Effector memory CD8-positive, alpha-beta T cell (primary cell): ENCODE measurements around the gene IRF2BP1.
"Not testable (repeated sequence)": the region's sequence is repeated elsewhere in the genome, so short reads cannot be mapped to it uniquely, and the experiment has no call there.

Experiments used
- ATAC-seq: fragments of 150-1000 bp; cut with Tn5 transposase; replicated peaks from 2 replicates; pipeline ENCODE4 v1.10.0; 2021; ENCODE audit warnings: mild to moderate bottlenecking, moderate library complexity
- DNase-seq, 3 experiments: peaks; one replicate each; pipeline ENCODE4 v3.0.0; 2021
- H3K27ac Mint-ChIP-seq, 2 donors: one replicate each; pipeline ENCODE4 v1.8.0; 2022; ENCODE audit warnings: mild to moderate bottlenecking in 2 of 2, mixed read lengths in 2 of 2, moderate library complexity in 2 of 2
- H3K27me3 Mint-ChIP-seq, 2 donors: one replicate each; pipeline ENCODE4 v1.8.0; 2022; ENCODE audit warnings: mixed read lengths in 2 of 2
- H3K36me3 Mint-ChIP-seq: one replicate; pipeline ENCODE4 v1.8.0; 2022; ENCODE audit warnings: mild to moderate bottlenecking, moderate library complexity, mixed read lengths; ENCODE audit not compliant: insufficient read depth
- H3K4me1 Mint-ChIP-seq, 2 donors: one replicate each; pipeline ENCODE4 v1.8.0; 2022; ENCODE audit warnings: low read depth in 2 of 2, mixed read lengths in 2 of 2
- H3K4me3 Mint-ChIP-seq, 2 donors: one replicate each; pipeline ENCODE4 v1.8.0; 2022; ENCODE audit warnings: mild to moderate bottlenecking in 2 of 2, mixed read lengths in 2 of 2, moderate library complexity in 2 of 2
- H3K9me3 Mint-ChIP-seq, 2 donors: one replicate each; pipeline ENCODE4 v1.8.0; 2022; ENCODE audit warnings: mixed read lengths in 2 of 2

Gene IRF2BP1

GRCh38 chr19:45870798-45871197 is 15.1 kb downstream of the IRF2BP1 start:
- Mint-ChIP-seq H3K36me3 (peaks cover 4% of the 10 kb centered on the region), H3K27me3 (peaks cover 8 to 19% of the 10 kb centered on the region in 2 donors), H3K4me3 (no peak overlapping the region), H3K9me3 (no peaks in the 10 kb centered on the region), H3K27ac (no peak overlapping the region), H3K4me1 (no peaks in the 10 kb centered on the region)
- DNase-seq (no peak), ATAC-seq (no peak)

- not testable (repeated sequence) for ATAC-seq, H3K27ac Mint-ChIP-seq, H3K36me3 Mint-ChIP-seq, H3K4me3 Mint-ChIP-seq, H3K9me3 Mint-ChIP-seq, DNase-seq
- Mint-ChIP-seq H3K4me1 (peaks cover 17 to 20% of the 10 kb centered on the region in 2 donors), H3K27me3 (peaks cover 7 to 28% of the 10 kb centered on the region in 2 donors)
Measured at GRCh38 chr19:45867241-45867640, 18.7 kb downstream of the IRF2BP1 start.

DNA sequence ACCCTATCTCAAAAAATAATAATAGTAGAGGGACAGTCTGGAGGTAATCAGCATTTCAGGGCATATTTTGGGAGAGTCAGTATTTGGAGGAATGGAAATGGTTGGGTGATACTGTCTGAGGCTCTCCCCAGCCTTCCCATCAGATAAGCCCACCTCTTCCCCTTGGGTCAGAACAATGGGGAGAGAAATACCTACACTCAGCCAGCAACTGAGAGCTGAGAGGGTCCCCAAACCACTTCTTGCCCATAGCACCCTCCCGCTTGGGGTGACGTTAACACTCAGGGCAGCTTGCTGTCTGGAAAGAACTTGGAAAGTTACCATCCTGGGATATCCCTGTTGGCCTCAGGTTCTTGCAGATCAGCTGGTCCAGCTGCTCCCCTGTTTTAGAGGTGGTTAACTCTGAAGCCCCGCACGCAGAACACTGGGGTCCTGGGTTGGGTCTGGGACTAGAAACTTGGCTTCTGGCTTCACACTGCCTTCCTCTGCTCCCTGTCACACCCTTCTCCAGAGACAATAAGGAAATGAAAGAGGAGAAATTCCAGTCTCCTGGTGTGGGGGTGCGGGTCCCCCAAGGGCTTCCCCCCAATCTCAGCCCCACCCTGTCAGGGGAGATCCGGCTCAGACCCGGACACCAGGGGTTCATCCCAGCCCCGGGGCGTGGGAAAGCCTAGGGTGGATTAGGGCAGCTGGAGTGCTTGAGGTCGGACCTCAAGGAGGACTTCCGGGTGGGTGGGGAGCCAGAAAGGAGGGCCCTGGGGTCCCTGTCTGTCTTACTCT is 19.4 kb downstream of the IRF2BP1 start:
- H3K4me1 Mint-ChIP-seq: peaks cover 20 to 24% of the 10 kb centered on the region in 2 donors
- H3K27me3 Mint-ChIP-seq: peaks cover 7 to 28% of the 10 kb centered on the region in 2 donors
- H3K9me3 Mint-ChIP-seq: no peaks in the 10 kb centered on the region
- no peak for DNase-seq
- H3K27ac Mint-ChIP-seq: no peak overlapping the region
- H3K4me3 Mint-ChIP-seq: no peak overlapping the region
- peaks cover 5% of the 10 kb centered on the region for H3K36me3 Mint-ChIP-seq
- no peak for ATAC-seq

DNA sequence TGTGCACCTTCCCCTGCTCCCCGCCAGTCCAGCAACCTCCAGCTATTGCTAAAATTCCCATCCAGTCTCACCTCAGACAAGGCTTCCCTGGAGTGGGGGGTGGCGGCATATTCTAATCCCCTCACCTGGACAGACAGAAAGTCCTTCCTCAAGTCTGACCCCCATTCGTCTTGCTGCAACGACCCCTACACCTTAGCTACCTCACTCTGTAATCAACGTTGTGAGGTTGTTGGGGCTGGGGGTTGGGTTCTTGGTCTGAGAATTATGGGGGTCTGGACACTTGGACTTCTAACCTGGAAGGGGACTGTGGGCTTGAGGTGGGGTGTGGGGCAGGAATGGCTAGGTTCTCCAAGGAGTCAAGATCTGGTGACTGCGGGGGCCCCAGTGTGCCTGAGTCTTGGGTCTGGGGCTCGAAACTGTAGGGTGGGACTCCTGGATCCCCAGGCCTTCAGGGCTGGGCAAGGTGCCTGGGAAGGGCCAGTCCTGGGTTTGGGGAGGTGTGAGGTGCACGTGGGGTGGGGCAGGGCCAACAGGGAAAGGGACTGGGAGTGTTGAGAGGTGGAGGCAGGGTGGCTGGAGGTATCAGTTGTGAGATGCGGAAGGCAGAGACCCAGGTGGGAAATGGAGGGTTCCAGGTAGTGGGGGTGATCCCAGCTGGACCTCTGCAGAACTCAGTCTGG is 20.5 kb downstream of the IRF2BP1 start:
- Mint-ChIP-seq H3K4me1 (peaks cover 22 to 24% of the 10 kb centered on the region in 2 donors), H3K27me3 (peaks cover 7 to 28% of the 10 kb centered on the region in 2 donors), H3K36me3 (peaks cover 10% of the 10 kb centered on the region), H3K4me3 (peak overlapping the region in 1 of 2 donors; percentile 89), H3K9me3 (no peaks in the 10 kb centered on the region), H3K27ac (no peak overlapping the region)
- no peak for DNase-seq
- no peak for ATAC-seq

DNA sequence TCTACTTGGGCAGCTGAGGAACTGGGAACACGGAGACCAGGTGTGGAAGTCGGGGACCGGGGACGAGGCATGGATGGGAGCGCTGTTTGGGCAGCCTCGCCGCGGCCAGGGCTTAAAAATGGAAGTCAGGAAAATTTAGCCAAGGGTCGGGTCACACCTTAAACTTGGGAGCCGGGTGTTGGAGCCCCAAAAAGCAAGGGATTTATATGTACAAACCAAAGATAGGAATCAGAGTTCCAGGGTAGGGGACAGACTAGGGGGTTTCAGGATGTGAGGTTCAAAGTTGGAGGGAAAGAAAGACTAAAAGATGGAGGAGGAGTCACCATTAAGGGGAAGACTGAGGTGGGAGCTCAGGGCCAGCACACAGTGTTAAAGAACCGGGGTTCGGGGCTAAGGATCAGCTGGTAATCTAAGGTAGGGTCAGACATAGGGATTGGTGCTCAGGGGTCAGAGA is 21.3 kb downstream of the IRF2BP1 start:
- Mint-ChIP-seq H3K27ac (no peak overlapping the region), H3K4me3 (peak overlapping the region; percentile 89 to 96), H3K27me3 (peaks cover 7 to 28% of the 10 kb centered on the region in 2 donors), H3K9me3 (no peaks in the 10 kb centered on the region), H3K4me1 (peaks cover 22 to 24% of the 10 kb centered on the region in 2 donors), H3K36me3 (peaks cover 10% of the 10 kb centered on the region)
- ATAC-seq (no peak), DNase-seq (no peak)

GRCh38 chr19:45863840-45864628 is 21.9 kb downstream of the IRF2BP1 start, which contains the start of gene FOXA3:
TSS of gene FOXA3 (plus strand) at chr19:45864326. CDS start at chr19:45864457, 131 bp downstream.
- peak; percentile 45 to 58 (median 48) for DNase-seq
- peaks cover 22 to 24% of the 10 kb centered on the region in 2 donors for H3K4me1 Mint-ChIP-seq
- H3K4me3 Mint-ChIP-seq: peak within 1 kb of the TSS; percentile 89 to 96
- H3K27me3 Mint-ChIP-seq: peaks cover 7 to 28% of the 10 kb centered on the region in 2 donors
- H3K9me3 Mint-ChIP-seq: no peaks in the 10 kb centered on the region
- peak; percentile 21 for ATAC-seq
- peak within 1 kb of the TSS; percentile 94 to 95 for H3K27ac Mint-ChIP-seq
- peaks cover 15% of the 10 kb centered on the region for H3K36me3 Mint-ChIP-seq

DNA sequence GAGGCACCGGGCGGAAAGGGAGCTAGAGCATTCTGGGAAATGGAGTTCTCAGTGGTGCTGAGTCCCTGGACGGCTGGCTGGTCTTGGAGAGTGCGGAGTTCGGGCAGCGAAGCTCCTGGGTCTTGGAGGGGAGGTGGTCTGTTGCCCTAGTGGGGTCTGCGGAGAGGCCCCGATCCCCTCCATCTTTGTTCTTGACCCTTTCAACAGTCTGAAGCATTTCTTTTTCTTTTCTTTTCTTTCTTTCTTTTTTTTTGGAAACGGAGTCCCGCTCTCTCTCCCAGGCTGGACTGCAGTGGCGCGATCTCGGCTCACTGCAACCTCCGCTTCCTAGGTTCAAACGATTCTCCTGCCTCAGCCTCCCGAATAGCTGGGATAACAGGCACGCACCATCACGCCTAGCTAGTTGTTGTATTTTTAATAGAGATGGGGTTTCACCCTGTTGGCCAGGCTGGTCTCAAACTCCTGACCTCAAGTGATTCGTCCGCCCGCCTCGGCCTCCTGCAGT is 22.6 kb downstream of the IRF2BP1 start:
- Mint-ChIP-seq H3K4me3 (peak overlapping the region; percentile 89 to 96), H3K9me3 (no peaks in the 10 kb centered on the region), H3K4me1 (peaks cover 23 to 24% of the 10 kb centered on the region in 2 donors), H3K27me3 (peaks cover 7 to 28% of the 10 kb centered on the region in 2 donors), H3K27ac (peak overlapping the region; percentile 94 to 95), H3K36me3 (peaks cover 21% of the 10 kb centered on the region)
- ATAC-seq (no peak), DNase-seq (no peak)

DNA sequence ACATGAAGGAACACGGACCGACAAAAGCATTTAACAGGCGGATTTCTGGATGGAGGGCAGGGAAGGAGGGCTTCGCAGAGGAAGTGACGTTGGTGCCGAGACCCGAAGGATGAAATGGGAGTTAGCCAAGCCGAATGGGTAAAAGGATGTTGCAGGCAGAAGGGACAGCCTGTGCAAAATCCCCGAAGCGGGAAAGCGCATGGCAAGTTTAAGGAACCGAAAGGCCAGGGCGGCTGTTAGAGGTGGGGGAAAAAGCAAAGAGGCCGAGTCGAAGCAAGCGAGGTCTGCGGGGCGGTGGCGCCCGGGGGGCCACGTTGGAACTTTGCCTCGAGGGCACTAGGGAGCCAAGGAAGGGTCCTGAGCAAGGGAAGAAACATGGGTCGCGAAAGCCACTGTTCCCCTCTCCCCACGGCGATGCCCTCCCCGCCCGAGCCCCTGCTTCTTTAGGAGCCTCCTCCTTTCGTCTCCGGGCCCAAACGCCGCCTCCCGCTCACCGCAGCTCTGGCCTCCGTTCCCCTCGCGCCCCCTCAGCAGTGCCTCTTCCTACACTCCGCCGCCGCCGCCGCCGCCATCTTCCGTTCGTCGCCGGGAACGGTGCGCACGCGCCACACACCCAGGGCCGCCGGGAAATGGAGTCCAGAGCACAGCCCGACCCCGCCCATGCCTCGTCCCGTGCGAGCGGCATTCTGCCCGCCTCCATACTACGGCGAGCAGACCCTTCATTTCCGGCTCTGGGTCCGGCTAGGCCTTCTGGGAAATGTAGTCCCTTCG is 23.2 kb downstream of the IRF2BP1 start, which contains the start of gene SYMPK:
SYMPK (minus strand) TSS at position 584 of the 771 bp plus-strand sequence. CDS start 8,652 bp downstream, outside the sequence.
- no peaks in the 10 kb centered on the region for H3K9me3 Mint-ChIP-seq
- DNase-seq: peak; percentile 96 to 98 (median 98)
- peak within 1 kb of the TSS; percentile 89 to 96 for H3K4me3 Mint-ChIP-seq
- peak; percentile 95 for ATAC-seq
- H3K4me1 Mint-ChIP-seq: peaks cover 24 to 27% of the 10 kb centered on the region in 2 donors
- peaks cover 27% of the 10 kb centered on the region for H3K36me3 Mint-ChIP-seq
- peak within 1 kb of the TSS; percentile 94 to 95 for H3K27ac Mint-ChIP-seq
- peaks cover 7 to 28% of the 10 kb centered on the region in 2 donors for H3K27me3 Mint-ChIP-seq

- peaks cover 27% of the 10 kb centered on the region for H3K36me3 Mint-ChIP-seq
- no peak for ATAC-seq
Measured at GRCh38 chr19:45862271-45862563, 23.7 kb downstream of the IRF2BP1 start.

DNA sequence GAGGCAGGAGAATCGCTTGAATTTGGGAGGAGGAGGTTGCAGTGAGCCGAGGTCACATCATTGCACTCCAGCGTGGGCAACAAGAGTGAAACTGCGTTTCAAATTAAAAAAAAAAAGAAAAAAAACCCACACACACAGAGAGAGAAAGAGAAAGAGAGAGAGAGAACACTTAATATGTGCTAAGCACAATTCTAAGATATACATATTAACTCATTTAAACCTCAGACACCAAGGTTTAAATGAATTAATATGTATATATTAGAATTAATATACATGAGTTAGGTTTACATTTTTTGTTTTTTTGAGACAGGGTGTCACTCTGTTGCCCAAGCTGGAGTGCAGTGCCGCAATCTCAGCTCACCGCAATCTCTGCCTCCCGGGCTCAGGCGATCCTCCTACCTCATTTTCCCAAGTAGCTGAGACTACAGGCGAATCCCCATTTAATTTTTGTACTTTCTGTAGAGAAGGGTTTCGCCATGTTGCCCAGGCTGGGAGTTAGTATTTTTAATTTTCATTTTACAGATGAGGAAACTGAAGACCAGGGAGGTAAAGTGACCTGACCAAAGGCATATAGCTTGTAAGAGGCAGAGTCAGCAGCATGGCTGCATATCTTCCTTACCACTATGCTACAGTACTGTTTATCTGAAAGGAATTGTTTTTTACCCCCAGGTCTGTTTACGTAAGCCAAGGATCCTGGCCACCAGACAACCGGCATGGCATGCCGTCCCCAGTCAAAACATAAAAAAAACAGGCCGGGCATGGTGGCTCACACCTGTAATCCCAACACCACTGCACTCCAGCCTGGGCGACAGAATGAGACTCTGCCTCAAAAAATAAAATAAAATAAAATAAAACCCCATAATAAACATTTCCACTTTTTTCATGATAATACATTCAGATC is 25.3 kb downstream of the IRF2BP1 start:
- Mint-ChIP-seq H3K36me3 (peaks cover 35% of the 10 kb centered on the region), H3K27ac (no peak overlapping the region), H3K9me3 (no peaks in the 10 kb centered on the region), H3K4me1 (peaks cover 25 to 27% of the 10 kb centered on the region in 2 donors), H3K27me3 (peaks cover 7 to 24% of the 10 kb centered on the region in 2 donors), H3K4me3 (peak overlapping the region; percentile 55 to 96)
- DNase-seq (no peak), ATAC-seq (no peak)

More at GRCh38 chr19:45862271-45862563, 23.7 kb downstream of the IRF2BP1 start:
- Mint-ChIP-seq H3K27ac (peak overlapping the region; percentile 94 to 95), H3K27me3 (peaks cover 7 to 28% of the 10 kb centered on the region in 2 donors), H3K4me1 (peaks cover 24 to 27% of the 10 kb centered on the region in 2 donors), H3K9me3 (no peaks in the 10 kb centered on the region), H3K4me3 (peak overlapping the region; percentile 89 to 96)
- DNase-seq: peak in 1 of 3 experiments; percentile 27

DNA sequence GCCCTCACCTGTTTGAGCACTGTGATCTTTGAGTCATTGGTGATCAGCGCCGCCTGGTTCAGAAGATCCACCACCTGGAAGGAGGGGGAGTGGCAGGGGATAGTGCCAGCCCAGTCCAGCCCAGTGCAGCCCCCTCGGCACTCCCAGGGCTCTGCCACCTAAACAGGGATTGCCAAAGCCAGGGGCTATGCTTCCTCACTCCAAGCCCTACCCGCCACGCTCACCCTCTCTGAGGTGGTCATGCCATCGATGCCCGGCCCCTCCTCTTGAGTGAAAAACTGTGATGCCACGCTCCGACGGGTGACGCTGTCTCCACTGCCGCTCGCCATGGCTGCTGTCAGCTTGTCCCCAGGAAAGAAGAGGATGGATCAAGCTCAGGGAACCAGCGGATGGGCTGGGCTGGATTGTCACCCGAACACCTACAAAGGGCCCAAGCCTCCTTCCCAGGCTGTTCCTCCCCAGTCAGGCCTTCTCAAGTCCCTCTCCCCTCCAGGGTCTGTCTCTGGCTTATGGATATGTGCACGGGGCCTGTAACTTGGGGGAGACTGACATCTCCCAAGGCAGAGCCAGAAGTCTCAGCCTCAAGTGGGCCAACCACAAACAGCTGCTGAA is 31.7 kb downstream of the IRF2BP1 start:
- Mint-ChIP-seq H3K27ac (peak overlapping the region in 1 of 2 donors; percentile 76), H3K36me3 (peaks cover 60% of the 10 kb centered on the region), H3K4me1 (peaks cover 4 to 8% of the 10 kb centered on the region in 2 donors), H3K4me3 (no peak overlapping the region), H3K9me3 (no peaks in the 10 kb centered on the region), H3K27me3 (no peaks in the 10 kb centered on the region)
- no peak for ATAC-seq
- no peak for DNase-seq
